ENCODE data around the gene MRPS15.

DNA sequence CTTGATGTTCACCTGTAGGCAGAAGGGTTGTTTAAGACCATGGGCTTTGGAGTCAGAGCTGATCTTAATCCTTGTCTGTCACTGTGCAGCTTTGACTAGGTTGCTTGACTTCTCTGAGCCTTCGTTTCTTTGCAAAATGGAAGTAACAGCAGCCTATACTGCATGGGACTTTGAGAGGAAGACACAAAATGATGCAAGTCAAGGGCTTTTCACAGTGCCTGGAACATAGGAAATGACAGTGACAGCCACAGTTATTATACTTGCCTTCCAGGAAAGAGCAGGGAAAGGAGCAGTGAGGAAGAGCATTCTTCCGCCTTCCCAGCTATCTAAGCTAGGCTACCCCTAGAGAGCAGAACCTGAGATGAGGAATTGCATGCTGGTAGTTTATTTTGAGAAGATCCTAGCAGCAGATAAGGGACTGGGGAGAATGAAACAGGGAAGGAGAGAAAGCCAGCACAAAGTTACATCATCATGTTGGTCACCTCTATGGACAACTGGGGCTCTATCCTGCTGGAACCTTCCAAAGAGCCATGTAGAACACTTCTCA is 15.4 kb upstream of the MRPS15 start:
- TF ChIP-seq ZNF8 (CRISPR knock-in tag; IDR thresholded peaks at IDR 0.05) (no peak), PPARA (CRISPR knock-in tag; IDR thresholded peaks at IDR 0.05; ENCODE audit: borderline replicate concordance) (no peak), CSDC2 (CRISPR knock-in tag; IDR thresholded peaks at IDR 0.05) (no peak), RARB (CRISPR knock-in tag; IDR thresholded peaks at IDR 0.05) (no peak)

Data from SK-N-SH treated with all-trans-retinoic acid at 6 μM for 48 hours (cell line).